Neural cell (in vitro differentiated cells): Measurements from ENCODE around the gene ZRANB1.

ENCODE experiments used
- CTCF ChIP-seq: fragments of 450-650 bp; IDR thresholded peaks from 2 replicates; pipeline ENCODE4 v1.5.1; 2014; ENCODE audit warnings: antibody characterized with exemption, mild to moderate bottlenecking, moderate library complexity; ENCODE audit not compliant: poor library complexity, severe bottlenecking
- EP300 ChIP-seq: fragments of 450-650 bp; conservative IDR thresholded peaks from 2 replicates; pipeline ENCODE4 v1.6.1; 2014; ENCODE audit warnings: antibody characterized with exemption, mild to moderate bottlenecking, moderate library complexity; ENCODE audit not compliant: poor library complexity, severe bottlenecking
- EZH2 ChIP-seq: fragments of 200-600, 300-800 bp; shearing (Covaris generic), sonication (generic); IDR thresholded peaks from 2 replicates; pipeline ENCODE4 v1.6.1; 2014; ENCODE audit warnings: antibody characterized with exemption, low read length, borderline replicate concordance, mild to moderate bottlenecking; ENCODE audit not compliant: insufficient read depth, poor library complexity, severe bottlenecking
- POLR2AphosphoS5 ChIP-seq: IDR thresholded peaks from 2 replicates; pipeline ENCODE4 v1.6.1; 2012
- RAD21 ChIP-seq: fragments of 450-650 bp; conservative IDR thresholded peaks from 2 replicates; pipeline ENCODE4 v1.6.1; 2014; ENCODE audit warnings: antibody characterized with exemption, mild to moderate bottlenecking, moderate library complexity
- REST ChIP-seq: IDR thresholded peaks from 2 replicates; pipeline ENCODE4 v1.6.1; 2012; ENCODE audit warnings: borderline replicate concordance
- SMC3 ChIP-seq: fragments of 450-650 bp; conservative IDR thresholded peaks from 2 replicates; pipeline ENCODE4 v1.6.1; 2014; ENCODE audit warnings: antibody characterized with exemption, mild to moderate bottlenecking, moderate library complexity; ENCODE audit not compliant: poor library complexity
- TAF1 ChIP-seq: IDR thresholded peaks from 2 replicates; pipeline ENCODE4 v1.6.1; 2012; ENCODE audit warnings: low read depth

GRCh38 chr10:125013529-125013872 is 71.6 kb downstream of the ZRANB1 start:
- TF ChIP-seq EZH2 (no peak), CTCF (no peak), POLR2AphosphoS5 (no peak), TAF1 (no peak), EP300 (no peak), REST (no peak), SMC3 (no peak), RAD21 (no peak)
